ENCODE measurements around the gene HS6ST1.

- TF ChIP-seq CTCF (IDR thresholded peaks at IDR 0.05), result no peak
- TF ChIP-seq EZH2 (IDR thresholded peaks at IDR 0.05; ENCODE audit: borderline replicate concordance, insufficient read depth, low read depth, low read length, poor library complexity, severe bottlenecking), result no peak
Observed at GRCh38 chr2:128309280-128310093, 9.2 kb downstream of the HS6ST1 start.

Measured in B cell (primary cell).